ENCODE data around the gene TFF1.
A peak's percentile ranks its signal among the peaks of the same experiment; 100 is the strongest.

Gene TFF1

DNA sequence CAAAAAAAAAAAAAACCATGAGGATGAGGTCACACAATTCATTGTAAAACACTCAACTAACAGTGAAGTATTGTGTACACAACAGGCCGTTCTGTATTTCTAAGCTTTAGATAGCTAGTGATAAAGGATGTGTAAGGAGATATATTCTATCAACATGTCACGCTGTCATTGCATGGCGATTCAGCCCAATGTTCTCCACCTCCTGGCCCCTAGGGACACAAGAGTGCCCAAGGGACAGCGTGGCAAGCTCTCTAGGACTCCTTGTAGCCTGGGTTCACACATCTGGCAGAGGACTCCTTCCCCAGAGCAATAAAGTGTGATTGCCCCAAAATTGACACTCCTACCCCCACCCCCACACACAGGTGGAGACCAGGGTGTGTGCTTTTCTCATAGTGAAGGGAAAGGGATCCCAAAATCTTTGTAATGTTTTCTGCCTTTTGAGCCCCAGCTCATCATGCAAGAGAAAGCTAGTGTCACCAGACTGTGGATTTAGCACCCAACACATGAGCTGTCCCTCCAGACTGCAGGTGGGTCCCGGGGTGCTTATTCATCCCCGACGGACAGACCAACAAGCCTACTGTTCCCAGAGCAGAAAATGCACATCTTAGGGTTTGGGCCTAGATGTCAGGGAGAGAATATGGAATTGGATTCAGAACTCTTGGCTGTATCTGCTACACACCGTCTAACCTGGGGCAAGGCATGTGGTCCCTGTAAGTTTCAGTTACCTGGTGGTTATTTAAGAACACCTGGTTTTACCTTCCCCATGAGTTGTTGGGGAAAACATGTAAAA is 18.0 kb upstream of the TFF1 start:
- CTCF ChIA-PET = no interaction called here

DNA sequence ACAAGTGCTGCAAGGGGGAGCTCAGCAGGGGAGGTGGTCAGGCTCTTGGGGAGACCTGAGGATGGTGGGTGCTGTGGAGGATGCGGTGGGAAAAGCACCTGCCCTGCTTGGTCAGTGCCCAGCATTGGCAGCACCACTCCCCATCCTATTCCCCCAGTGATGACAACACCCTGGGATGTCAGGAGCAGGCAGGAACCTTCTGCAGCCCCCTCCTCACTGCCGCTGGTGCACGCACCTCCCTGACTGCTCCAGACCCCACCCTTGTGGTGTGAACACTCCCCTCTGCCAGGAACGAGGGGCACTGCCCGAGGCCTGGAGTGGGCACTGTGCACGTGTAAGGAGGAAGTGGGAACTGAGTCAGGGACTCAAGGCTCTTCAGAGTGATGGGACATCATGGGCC is 17.0 kb upstream of the TFF1 start:
- TF ChIP-seq, protein P1, sequence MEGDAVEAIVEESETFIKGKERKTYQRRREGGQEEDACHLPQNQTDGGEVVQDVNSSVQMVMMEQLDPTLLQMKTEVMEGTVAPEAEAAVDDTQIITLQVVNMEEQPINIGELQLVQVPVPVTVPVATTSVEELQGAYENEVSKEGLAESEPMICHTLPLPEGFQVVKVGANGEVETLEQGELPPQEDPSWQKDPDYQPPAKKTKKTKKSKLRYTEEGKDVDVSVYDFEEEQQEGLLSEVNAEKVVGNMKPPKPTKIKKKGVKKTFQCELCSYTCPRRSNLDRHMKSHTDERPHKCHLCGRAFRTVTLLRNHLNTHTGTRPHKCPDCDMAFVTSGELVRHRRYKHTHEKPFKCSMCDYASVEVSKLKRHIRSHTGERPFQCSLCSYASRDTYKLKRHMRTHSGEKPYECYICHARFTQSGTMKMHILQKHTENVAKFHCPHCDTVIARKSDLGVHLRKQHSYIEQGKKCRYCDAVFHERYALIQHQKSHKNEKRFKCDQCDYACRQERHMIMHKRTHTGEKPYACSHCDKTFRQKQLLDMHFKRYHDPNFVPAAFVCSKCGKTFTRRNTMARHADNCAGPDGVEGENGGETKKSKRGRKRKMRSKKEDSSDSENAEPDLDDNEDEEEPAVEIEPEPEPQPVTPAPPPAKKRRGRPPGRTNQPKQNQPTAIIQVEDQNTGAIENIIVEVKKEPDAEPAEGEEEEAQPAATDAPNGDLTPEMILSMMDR (conservative IDR thresholded peaks at IDR 0.05; ENCODE audit: low read depth) = no peak
- ChIA-PET POLR2A (ENCODE audit: low non-redundant PET) (no interaction called here), CTCF (no interaction called here)
- no peak overlapping the region for H3K27ac ChIP-seq
- DNase-seq (ENCODE audit: low spot score) = no peak

More for the DNA sequence above, 18.0 kb upstream of the TFF1 start:
- no peak for DNase-seq (ENCODE audit: low spot score)
- POLR2A ChIA-PET (ENCODE audit: low non-redundant PET) = no interaction called here
- TF ChIP-seq, protein P1 (conservative IDR thresholded peaks at IDR 0.05; ENCODE audit: low read depth) = no peak
- H3K27ac ChIP-seq = no peak overlapping the region

DNA sequence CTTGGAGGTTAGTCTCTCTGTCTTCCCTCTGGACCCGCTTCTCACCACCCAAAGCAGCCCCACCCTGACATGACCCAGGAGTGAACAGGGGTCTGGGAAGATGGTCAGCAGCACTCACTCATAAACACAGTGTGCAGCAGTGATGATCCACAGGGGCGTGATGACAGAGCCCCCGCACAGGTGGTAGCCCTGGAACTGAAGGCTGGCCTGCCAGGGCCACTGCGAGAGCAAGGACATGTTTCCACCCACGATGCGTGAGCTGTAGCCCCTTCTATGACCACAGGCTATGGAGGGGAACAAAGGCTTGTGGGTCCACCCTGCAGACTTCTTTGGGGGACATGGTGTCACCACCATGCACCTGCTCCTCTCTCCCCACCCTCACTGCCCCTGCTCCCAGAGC is 16.6 kb upstream of the TFF1 start:
- no peak for DNase-seq (ENCODE audit: low spot score)
- CTCF ChIA-PET = no interaction called here
- no peak overlapping the region for H3K27ac ChIP-seq
- TF ChIP-seq, protein P1 (conservative IDR thresholded peaks at IDR 0.05; ENCODE audit: low read depth) = no peak
- POLR2A ChIA-PET (ENCODE audit: low non-redundant PET) = no interaction called here

DNA sequence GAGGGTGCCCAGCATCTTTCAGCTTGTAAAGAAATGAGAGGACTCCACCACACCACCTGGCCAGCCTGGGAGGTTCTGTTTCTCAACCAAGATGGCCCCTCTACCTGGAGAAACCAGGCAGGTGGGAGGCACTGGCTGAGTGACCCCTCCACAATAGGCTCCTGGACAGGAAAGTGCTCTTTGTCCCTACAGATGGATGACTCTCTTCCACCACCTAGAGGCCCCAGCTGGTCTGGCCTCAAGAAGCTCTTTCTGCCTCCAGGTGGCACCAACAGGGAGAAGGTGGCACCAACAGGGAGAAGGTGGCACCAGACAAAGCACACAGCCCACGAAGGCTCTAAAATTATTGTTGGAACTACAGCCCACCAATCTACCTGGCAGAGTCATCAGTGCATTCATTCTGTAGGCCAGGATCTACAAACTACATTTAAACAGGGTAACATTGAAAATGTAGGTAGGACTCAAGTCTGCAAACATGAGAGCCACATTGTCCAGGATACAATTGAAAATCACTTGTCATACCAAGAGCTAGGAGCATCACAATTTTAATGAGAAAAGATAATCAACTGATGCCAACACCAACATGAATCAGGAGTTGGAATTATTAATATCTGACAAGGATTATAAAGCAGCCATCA is 15.1 kb upstream of the TFF1 start:
- DNase-seq (ENCODE audit: low spot score) = peak; percentile 44
- CTCF ChIA-PET = interaction anchor here (0.5 to 1.3 kb wide), 10 partner anchors 13 to 242 kb away, joined by 3 to 8 read pairs (median 4); partner anchors contain the start of gene TFF1
- POLR2A ChIA-PET (ENCODE audit: low non-redundant PET) = no interaction called here
- H3K27ac ChIP-seq = no peak overlapping the region
- TF ChIP-seq, protein P1 (conservative IDR thresholded peaks at IDR 0.05; ENCODE audit: low read depth) = peak; percentile 52

DNA sequence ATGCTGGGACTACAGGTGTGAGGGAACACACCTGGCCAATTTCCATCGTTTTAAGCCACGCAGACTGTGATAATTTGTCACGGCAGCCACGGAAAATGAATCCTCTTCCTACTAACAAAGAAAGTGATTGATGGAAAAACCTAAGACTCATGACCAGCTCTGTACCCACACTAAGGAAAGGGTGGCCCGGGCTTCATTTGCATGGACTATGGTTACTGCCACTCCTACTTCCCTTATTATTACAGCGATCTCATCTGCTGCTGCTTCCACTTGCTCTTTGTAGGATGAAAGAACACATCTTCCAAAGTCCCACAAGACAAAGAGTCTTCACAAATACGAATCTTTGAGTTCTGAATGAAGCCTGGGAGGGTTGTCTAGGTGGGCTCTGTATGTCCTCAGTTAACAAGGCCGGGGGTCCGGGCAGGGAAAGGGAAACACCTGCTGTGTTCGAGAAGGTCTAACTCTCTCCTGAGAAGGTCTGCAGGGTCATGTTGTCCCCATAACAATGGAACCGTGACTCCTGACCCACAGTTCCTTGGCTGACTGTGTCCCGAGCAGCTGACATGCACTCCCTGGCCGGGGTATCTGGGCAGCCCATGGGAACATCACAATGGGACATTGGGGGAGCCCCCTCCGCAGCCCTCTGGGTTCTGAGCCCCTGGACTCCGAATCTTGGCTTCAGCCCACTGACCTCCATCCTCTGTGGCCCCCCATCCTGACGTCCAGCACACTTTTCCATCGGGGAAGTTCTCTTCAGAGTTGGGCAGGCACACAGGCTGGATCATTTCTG is 13.3 kb upstream of the TFF1 start:
- TF ChIP-seq, protein P1 (conservative IDR thresholded peaks at IDR 0.05; ENCODE audit: low read depth) = no peak
- ChIA-PET CTCF (interaction anchor here (0.6 kb wide), 1 partner anchor 153 kb away, joined by 3 read pairs; no protein-coding TSS in a partner anchor), POLR2A (ENCODE audit: low non-redundant PET) (no interaction called here)
- no peak for DNase-seq (ENCODE audit: low spot score)
- no peak overlapping the region for H3K27ac ChIP-seq

DNA sequence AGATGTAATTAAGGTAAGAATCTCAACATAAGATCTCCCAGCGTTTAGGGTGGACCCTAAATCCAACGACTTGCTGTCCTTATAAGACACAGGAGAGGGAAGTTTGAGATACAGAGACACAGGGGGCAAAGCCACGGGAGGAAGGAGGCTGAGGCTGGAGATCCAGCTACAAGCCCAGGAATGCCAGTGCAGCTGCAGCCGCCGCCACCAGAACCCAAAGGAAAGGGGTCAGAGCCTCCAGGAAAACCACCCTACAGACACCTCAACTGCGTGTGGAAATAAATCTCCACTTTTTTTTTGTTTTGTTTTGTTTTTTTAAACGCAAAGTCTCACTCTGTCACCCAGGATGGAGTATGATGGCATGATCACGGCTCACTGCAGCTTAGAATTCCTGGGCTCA is 12.1 kb upstream of the TFF1 start:
- CTCF ChIA-PET = interaction anchor here (0.8 kb wide), 1 partner anchor 69 kb away, joined by 3 read pairs; no protein-coding TSS in a partner anchor
- DNase-seq (ENCODE audit: low spot score) = no peak
- TF ChIP-seq, protein P1 (conservative IDR thresholded peaks at IDR 0.05; ENCODE audit: low read depth) = no peak
- H3K27ac ChIP-seq = no peak overlapping the region
- POLR2A ChIA-PET (ENCODE audit: low non-redundant PET) = no interaction called here
